ENCODE measurements around the gene GPR25.

The GPR25 gene

GRCh38 chr1:200912737-200913407 lies 40.1 kb downstream of the GPR25 start:
- no peak for DNase-seq (ENCODE audit: low spot score)

GRCh38 chr1:200916152-200916551 lies 43.4 kb downstream of the GPR25 start:
- no peak for DNase-seq (ENCODE audit: low spot score)

GRCh38 chr1:200916681-200917080 lies 43.9 kb downstream of the GPR25 start:
- no peak for DNase-seq (ENCODE audit: low spot score)

GRCh38 chr1:200917291-200917817 lies 44.6 kb downstream of the GPR25 start:
- DNase-seq (ENCODE audit: low spot score): peak; percentile 47

- DNase-seq (ENCODE audit: low spot score): no peak
Observed at GRCh38 chr1:200918006-200918405, 45.2 kb downstream of the GPR25 start.

- no peak for DNase-seq (ENCODE audit: low spot score)
Observed at GRCh38 chr1:200919386-200919785, 46.6 kb downstream of the GPR25 start.

GRCh38 chr1:200921571-200922110 lies 48.9 kb downstream of the GPR25 start:
- no peak for DNase-seq (ENCODE audit: low spot score)

- DNase-seq (ENCODE audit: low spot score): no peak
Observed at GRCh38 chr1:200922406-200922805, 49.6 kb downstream of the GPR25 start.

GRCh38 chr1:200923601-200924000 lies 50.8 kb downstream of the GPR25 start:
- no peak for DNase-seq (ENCODE audit: low spot score)

All from HuH-7 (cell line).